Activated naive CD8-positive, alpha-beta T cell treated with anti-CD3 and anti-CD28 coated beads for 36 hours (primary cell): ENCODE measurements around the gene SERPINA6. TPM values are rescaled to one million over a fixed set of nuclear protein-coding genes. Genes with fewer than 3 reads are reported as not detected.

Source experiments
- DNase-seq: peaks from one replicate; pipeline ENCODE4 v3.0.0; 2021
- H3K27ac Mint-ChIP-seq: one replicate; pipeline ENCODE4 v1.8.0; 2022; ENCODE audit warnings: mild to moderate bottlenecking, moderate library complexity, mixed read lengths
- H3K27me3 Mint-ChIP-seq: one replicate; pipeline ENCODE4 v1.8.0; 2022; ENCODE audit warnings: mild to moderate bottlenecking, mixed read lengths
- H3K36me3 Mint-ChIP-seq: one replicate; pipeline ENCODE4 v1.8.0; 2021; ENCODE audit warnings: mild to moderate bottlenecking, mixed read lengths
- H3K4me1 Mint-ChIP-seq: one replicate; pipeline ENCODE4 v1.8.0; 2021; ENCODE audit warnings: mixed read lengths
- H3K4me3 Mint-ChIP-seq: one replicate; pipeline ENCODE4 v1.8.0; 2022; ENCODE audit warnings: mild to moderate bottlenecking, moderate library complexity, mixed read lengths
- H3K9me3 Mint-ChIP-seq: one replicate; pipeline ENCODE4 v1.8.0; 2022; ENCODE audit warnings: mixed read lengths
- total RNA-seq, 2 experiments: library from RNA; stranded (reverse); gene quantifications; one replicate each; pipeline ENCODE4 v1.2.3, GENCODE V29; 2021

The SERPINA6 gene
- total RNA-seq, 2 experiments from 2014 or later: not detected

GRCh38 chr14:94342334-94342934, 19.3 kb upstream of the SERPINA6 start:
- Mint-ChIP-seq H3K4me1 (peaks cover 18% of the 10 kb centered on the region), H3K36me3 (no peaks in the 10 kb centered on the region), H3K4me3 (no peak overlapping the region), H3K27me3 (peaks cover 50% of the 10 kb centered on the region), H3K9me3 (no peaks in the 10 kb centered on the region), H3K27ac (no peak overlapping the region)
- no peak for DNase-seq

DNA sequence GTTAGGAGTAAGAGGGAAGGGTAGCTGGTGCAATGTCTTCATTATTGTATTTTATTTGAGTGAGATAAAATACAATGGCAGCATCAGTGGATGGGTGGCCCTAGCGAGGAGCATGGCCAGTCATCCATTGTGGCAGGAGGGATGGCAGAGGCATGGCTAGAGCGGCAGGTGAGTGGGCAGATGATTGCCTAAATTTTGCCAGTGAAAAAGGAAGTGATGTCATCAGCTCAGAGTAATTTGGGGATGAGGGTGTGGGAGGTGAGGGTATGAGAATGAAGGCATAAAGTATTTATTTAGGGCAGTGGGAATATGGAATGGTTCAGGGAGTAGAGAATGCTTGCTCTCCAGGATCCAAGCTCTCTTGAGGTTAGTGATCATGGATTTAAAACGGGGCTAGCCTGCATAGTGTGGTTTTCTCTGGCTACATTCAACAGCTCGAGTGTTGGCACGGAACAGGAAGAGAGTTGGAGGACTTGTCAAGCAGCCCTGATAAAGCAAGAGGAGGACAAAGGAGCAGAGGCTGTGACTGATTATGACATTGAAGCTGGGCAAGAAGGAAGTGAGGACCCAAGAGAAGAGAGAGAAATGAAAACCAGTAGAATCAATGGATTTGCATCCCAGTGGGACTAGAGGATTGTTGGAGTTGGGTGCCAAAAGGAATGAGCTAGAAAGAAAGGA, 18.7 kb upstream of the SERPINA6 start:
- DNase-seq: no peak
- no peaks in the 10 kb centered on the region for H3K9me3 Mint-ChIP-seq
- H3K36me3 Mint-ChIP-seq: no peaks in the 10 kb centered on the region
- H3K4me3 Mint-ChIP-seq: no peak overlapping the region
- H3K27ac Mint-ChIP-seq: peak overlapping the region; percentile 1
- peaks cover 18% of the 10 kb centered on the region for H3K4me1 Mint-ChIP-seq
- peaks cover 50% of the 10 kb centered on the region for H3K27me3 Mint-ChIP-seq

DNA sequence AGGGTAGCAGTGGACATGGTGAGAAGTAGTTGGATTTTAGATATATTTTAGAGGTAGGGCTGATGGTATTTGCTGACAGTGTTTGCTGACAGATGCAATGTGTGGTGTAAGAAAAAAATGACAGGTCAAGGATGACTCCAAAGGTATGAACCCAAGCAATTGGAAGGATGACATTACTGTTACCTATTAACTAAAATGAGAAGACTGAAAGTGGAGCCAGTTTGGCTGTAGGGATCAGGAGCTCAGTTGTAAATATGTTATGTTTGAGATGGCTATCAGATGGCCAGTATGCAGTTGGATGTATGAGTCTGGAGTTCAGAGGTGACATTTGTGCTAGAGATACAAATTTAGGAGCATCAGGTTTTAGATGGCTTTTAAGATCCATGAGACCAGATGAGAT, 17.4 kb upstream of the SERPINA6 start:
- H3K4me1 Mint-ChIP-seq: peaks cover 15% of the 10 kb centered on the region
- DNase-seq: no peak
- no peak overlapping the region for H3K27ac Mint-ChIP-seq
- no peaks in the 10 kb centered on the region for H3K36me3 Mint-ChIP-seq
- H3K9me3 Mint-ChIP-seq: no peaks in the 10 kb centered on the region
- H3K27me3 Mint-ChIP-seq: peaks cover 56% of the 10 kb centered on the region
- H3K4me3 Mint-ChIP-seq: no peak overlapping the region

DNA sequence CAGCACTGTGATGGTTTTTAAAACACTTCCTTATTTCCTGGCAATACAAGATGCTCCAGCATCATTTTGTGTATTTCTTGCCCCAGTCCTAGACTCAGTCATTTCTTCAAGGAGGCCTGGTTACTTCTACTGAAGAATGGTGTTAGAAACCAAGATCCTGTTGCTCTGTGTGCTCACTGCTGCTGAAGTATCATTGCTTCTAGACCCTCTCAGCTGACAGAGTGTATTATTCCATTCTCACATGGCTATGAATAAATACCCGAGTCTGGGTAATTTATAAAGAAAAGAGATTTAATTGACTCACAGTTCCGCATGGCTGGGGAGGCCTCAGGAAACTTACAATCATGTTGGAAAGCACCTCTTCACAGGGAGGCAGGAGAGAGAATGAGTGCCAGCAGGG, 14.9 kb upstream of the SERPINA6 start:
- Mint-ChIP-seq H3K27ac (no peak overlapping the region), H3K27me3 (peaks cover 61% of the 10 kb centered on the region), H3K9me3 (no peaks in the 10 kb centered on the region), H3K36me3 (no peaks in the 10 kb centered on the region), H3K4me1 (peaks cover 12% of the 10 kb centered on the region), H3K4me3 (no peak overlapping the region)
- DNase-seq: no peak

- Mint-ChIP-seq H3K9me3 (no peaks in the 10 kb centered on the region), H3K4me1 (peaks cover 11% of the 10 kb centered on the region), H3K4me3 (no peak overlapping the region), H3K27ac (no peak overlapping the region), H3K36me3 (no peaks in the 10 kb centered on the region), H3K27me3 (peaks cover 60% of the 10 kb centered on the region)
- peak; percentile 7 for DNase-seq
Measured at GRCh38 chr14:94337274-94337673, 14.1 kb upstream of the SERPINA6 start.

GRCh38 chr14:94334872-94335271, 11.7 kb upstream of the SERPINA6 start:
- Mint-ChIP-seq H3K9me3 (no peaks in the 10 kb centered on the region), H3K27me3 (peaks cover 40% of the 10 kb centered on the region), H3K4me3 (no peak overlapping the region), H3K4me1 (peaks cover 3% of the 10 kb centered on the region), H3K36me3 (no peaks in the 10 kb centered on the region), H3K27ac (no peak overlapping the region)
- no peak for DNase-seq

DNA sequence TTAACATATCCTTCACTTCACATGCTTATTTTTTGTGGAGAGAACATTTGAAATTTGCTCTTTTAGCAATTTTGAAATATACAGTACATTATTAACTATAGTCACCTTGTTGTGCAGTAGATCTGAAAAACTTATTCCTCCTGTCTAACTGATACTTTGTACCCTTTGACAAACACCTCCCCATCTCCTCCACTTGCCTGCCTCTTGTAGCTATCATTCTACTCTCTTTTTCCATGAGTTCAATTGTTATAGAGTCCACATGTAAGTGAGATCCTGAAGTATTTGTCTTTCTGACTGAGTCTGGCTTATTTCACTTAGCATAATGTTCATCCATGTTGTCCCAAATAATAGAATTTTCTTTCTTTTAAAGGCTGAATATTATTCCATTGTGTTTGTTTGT, 9.5 kb upstream of the SERPINA6 start:
- H3K4me1 Mint-ChIP-seq: peaks cover 3% of the 10 kb centered on the region
- no peak overlapping the region for H3K27ac Mint-ChIP-seq
- H3K27me3 Mint-ChIP-seq: peaks cover 30% of the 10 kb centered on the region
- H3K36me3 Mint-ChIP-seq: no peaks in the 10 kb centered on the region
- H3K4me3 Mint-ChIP-seq: no peak overlapping the region
- DNase-seq: no peak
- H3K9me3 Mint-ChIP-seq: peaks cover 2% of the 10 kb centered on the region

- DNase-seq: no peak
- Mint-ChIP-seq H3K4me3 (no peak overlapping the region), H3K9me3 (peaks cover 2% of the 10 kb centered on the region), H3K36me3 (no peaks in the 10 kb centered on the region), H3K27ac (no peak overlapping the region), H3K27me3 (peaks cover 30% of the 10 kb centered on the region), H3K4me1 (no peaks in the 10 kb centered on the region)
Measured at GRCh38 chr14:94332063-94332583, 9.0 kb upstream of the SERPINA6 start.

DNA sequence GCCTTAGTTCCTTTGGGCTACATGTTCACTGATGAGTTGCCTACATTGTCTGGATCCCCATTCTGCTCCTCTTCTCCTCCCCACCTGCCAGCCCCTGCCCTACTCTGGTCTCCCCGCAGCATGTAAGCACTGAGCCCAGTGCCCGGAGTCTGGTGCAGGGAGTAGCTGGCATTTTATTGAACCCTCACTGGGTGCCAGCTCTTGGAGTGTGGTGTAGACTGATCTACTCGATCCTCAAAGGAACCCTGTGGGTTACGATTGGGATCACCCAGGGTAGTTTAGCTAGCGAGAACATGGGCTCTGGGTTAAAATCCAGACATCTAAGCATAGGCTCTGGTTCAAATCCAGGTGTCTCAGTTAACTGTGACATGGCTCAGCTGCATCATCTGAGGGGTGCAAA, 8.3 kb upstream of the SERPINA6 start:
- Mint-ChIP-seq H3K36me3 (no peaks in the 10 kb centered on the region), H3K27me3 (peaks cover 35% of the 10 kb centered on the region), H3K4me1 (no peaks in the 10 kb centered on the region), H3K9me3 (peaks cover 2% of the 10 kb centered on the region), H3K4me3 (no peak overlapping the region), H3K27ac (no peak overlapping the region)
- DNase-seq: no peak

DNA sequence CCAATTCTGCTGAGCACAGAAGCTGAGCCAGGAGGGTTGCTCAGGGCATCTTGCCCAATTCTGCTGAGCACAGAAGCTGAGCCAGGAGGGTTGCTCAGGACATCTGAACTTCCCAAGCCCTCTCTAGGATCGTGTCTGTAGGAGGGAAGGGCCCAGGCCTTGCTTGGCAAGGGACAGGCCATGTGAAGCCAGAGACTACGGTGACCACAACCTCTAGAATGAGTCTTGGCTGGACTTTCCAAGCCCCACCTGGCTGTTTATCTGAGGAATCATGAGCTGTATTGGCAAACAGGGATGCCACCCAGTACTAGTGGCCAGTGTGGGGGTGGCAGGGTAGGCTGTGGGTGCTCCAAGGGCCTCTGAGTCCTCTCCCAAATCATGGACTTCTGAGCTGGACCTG, 7.7 kb upstream of the SERPINA6 start:
- peaks cover 2% of the 10 kb centered on the region for H3K9me3 Mint-ChIP-seq
- H3K36me3 Mint-ChIP-seq: no peaks in the 10 kb centered on the region
- no peak overlapping the region for H3K27ac Mint-ChIP-seq
- H3K27me3 Mint-ChIP-seq: peaks cover 35% of the 10 kb centered on the region
- no peak overlapping the region for H3K4me3 Mint-ChIP-seq
- no peak for DNase-seq
- H3K4me1 Mint-ChIP-seq: no peaks in the 10 kb centered on the region

- no peaks in the 10 kb centered on the region for H3K4me1 Mint-ChIP-seq
- no peaks in the 10 kb centered on the region for H3K36me3 Mint-ChIP-seq
- no peak overlapping the region for H3K27ac Mint-ChIP-seq
- DNase-seq: no peak
- H3K4me3 Mint-ChIP-seq: no peak overlapping the region
- H3K27me3 Mint-ChIP-seq: peaks cover 36% of the 10 kb centered on the region
- peaks cover 2% of the 10 kb centered on the region for H3K9me3 Mint-ChIP-seq
Measured at GRCh38 chr14:94330432-94330831, 7.3 kb upstream of the SERPINA6 start.

DNA sequence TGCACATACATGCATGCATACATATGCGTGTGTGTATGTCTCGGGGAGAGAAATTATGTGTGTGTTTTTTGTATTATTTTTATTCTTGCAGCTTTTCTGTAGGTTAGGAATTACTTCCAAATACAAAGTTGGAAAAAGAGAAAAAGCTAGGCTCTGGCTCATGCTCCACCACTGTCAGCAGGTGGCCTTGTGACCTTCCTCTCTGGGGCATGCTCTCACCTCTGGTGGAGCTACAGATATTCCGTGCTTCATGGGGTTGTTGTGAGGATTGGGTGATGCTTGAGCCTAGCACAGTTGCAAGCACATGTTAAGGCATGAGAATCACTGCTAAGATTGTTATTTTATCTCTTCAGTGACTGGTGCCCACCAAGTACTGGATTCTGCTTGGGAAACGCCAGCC, 6.7 kb upstream of the SERPINA6 start:
- Mint-ChIP-seq H3K4me1 (no peaks in the 10 kb centered on the region), H3K27me3 (peaks cover 32% of the 10 kb centered on the region), H3K36me3 (no peaks in the 10 kb centered on the region), H3K4me3 (no peak overlapping the region), H3K27ac (no peak overlapping the region), H3K9me3 (peaks cover 2% of the 10 kb centered on the region)
- DNase-seq: no peak

- H3K27ac Mint-ChIP-seq: no peak overlapping the region
- H3K36me3 Mint-ChIP-seq: no peaks in the 10 kb centered on the region
- no peaks in the 10 kb centered on the region for H3K4me1 Mint-ChIP-seq
- DNase-seq: no peak
- H3K4me3 Mint-ChIP-seq: no peak overlapping the region
- H3K9me3 Mint-ChIP-seq: peaks cover 2% of the 10 kb centered on the region
- peaks cover 21% of the 10 kb centered on the region for H3K27me3 Mint-ChIP-seq
Measured at GRCh38 chr14:94328196-94328595, 5.1 kb upstream of the SERPINA6 start.

DNA sequence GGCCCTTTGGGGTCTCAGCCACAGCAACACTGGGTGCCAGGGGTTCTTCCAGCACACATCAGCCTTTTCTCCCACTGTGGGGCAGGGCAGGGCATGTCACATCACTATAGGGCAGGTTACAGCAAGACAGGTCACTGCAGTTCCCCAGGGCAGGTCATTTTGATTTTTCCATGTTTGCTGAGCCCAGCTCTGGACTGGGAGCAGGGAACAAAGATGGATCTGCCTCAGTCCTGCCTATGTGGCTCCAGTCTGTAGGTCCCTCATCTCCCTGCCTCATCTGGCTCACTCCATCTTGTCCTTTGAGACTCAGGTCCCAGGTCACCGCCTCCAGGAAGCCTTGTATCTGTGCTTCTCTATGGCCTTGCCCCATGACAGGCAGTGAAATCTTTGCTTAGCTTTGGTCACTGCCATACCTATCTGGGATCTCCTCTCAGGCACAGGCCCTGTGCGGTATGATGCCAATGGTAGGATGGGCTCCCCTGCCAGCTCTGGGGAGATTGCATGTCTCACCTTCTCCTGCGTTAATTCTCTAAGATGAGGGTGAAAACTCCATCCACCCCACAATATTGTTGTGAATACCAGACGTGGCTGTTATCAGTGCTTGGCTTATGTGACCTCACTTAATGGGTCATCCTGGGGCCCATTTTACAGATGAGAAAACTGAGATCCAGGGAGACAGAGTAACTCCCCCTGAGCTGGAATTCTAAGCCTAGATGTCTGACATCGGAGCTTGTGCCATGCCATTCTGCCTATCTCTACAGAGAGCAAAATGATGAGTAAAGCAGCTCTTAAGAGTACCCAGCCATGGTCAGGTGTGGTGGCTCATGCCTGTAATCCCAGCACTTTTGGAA, 1.5 kb downstream of the SERPINA6 start:
- Mint-ChIP-seq H3K9me3 (no peaks in the 10 kb centered on the region), H3K4me3 (no peak overlapping the region), H3K27me3 (peaks cover 11% of the 10 kb centered on the region), H3K27ac (no peak overlapping the region), H3K4me1 (no peaks in the 10 kb centered on the region), H3K36me3 (no peaks in the 10 kb centered on the region)
- no peak for DNase-seq

GRCh38 chr14:94320243-94320642, 2.9 kb downstream of the SERPINA6 start:
- H3K27me3 Mint-ChIP-seq: no peaks in the 10 kb centered on the region
- no peak for DNase-seq
- H3K9me3 Mint-ChIP-seq: peaks cover 3% of the 10 kb centered on the region
- no peaks in the 10 kb centered on the region for H3K4me1 Mint-ChIP-seq
- H3K36me3 Mint-ChIP-seq: no peaks in the 10 kb centered on the region
- H3K27ac Mint-ChIP-seq: no peak overlapping the region
- no peak overlapping the region for H3K4me3 Mint-ChIP-seq
